GM21526 (cell line): Measurements from ENCODE around the gene USF3.

Source experiments
- ATAC-seq: cut with Tn5 transposase; IDR thresholded peaks from one replicate; pipeline ENCODE4 v1.9.1; 2021; ENCODE audit warnings: moderate library complexity; ENCODE audit not compliant: unreplicated experiment, low FRiP score

The USF3 gene

GRCh38 chr3:113695786-113696645 is at the start of gene USF3:
Gene USF3 (minus strand): TSS chr3:113696642. CDS start chr3:113674878, 21,764 bp downstream.
- ATAC-seq: peak; percentile 55

- ATAC-seq: peak; percentile 44
Observed at GRCh38 chr3:113745756-113746547, 49.5 kb upstream of the USF3 start, which contains the start of gene NAA50. Gene NAA50 (minus strand): TSS chr3:113746249. CDS start chr3:113745949, 300 bp downstream.

DNA sequence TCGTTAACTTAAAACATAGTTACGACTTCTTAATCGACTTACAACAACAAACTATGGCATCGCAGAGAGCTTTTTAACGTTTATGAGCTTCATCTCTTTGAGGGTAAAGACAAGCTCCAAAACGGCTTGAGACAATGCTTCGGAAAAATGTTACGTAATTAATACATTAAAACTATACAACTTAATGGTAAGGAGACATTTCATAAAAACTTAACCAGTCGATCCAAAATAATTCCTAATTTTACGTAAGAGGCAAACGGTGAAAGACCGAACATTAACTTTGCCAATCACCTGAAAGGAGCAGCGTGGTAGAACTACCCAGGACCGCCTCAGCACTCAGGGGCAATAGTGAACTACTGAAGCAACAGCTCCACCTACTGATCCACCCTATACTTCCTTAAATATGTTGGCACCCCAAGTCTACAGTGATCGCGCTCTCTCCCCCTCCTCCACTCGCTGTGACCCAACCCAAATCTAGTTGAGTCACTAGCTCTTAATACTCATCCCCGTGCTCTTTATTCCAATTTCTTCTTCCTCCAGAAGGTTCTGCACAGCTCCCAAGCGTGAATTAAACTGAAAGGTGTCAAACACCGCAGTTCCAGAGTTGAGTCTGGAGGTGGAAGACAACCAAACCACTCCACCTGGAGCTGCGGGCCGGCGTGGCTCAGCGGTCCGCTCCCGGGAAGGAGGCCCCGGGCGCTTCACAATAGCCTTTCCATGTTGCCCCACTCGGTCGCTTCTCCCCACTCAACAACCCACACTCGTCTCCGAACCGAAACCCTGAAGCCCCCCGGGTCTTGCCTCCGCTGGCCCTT is 48.7 kb upstream of the USF3 start:
- ATAC-seq: peak; percentile 54

GRCh38 chr3:113743006-113743630 is 46.7 kb upstream of the USF3 start:
- ATAC-seq: no peak

DNA sequence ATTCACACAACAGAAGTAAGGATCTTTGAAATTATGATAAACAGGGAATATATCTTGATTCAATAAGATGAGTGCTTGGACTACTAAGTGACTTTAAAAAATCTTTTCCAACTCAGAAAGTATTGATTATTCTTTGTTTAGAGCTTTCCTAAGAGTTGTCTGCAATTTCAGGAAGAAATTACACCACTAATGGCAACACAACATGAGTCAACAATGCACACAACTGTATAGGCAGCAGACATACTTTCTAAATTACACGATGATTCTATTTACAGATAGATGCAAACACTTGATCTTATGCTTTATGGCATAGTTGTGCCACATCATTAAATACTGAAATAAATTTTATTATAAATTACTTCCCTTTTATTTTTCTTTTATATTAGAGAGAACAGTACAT is 45.2 kb upstream of the USF3 start:
- no peak for ATAC-seq

DNA sequence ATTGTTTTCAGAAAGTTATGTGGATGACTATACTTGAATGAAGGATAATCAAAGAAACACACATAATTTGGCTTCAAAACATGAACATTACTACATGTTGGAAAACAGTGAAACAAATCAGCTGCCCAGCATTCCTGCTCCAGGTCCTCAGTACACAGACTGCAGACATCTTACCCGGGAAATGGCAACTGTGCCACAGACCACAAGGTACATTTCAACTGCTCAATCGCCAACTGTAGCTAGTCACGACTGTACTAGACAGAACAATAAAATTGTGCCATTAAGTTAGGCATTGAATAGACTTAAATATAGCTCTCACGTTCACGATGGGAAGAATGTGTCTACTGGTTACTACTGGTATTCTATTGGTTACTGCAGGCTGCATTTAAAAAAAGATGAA is 44.6 kb upstream of the USF3 start:
- ATAC-seq: no peak

DNA sequence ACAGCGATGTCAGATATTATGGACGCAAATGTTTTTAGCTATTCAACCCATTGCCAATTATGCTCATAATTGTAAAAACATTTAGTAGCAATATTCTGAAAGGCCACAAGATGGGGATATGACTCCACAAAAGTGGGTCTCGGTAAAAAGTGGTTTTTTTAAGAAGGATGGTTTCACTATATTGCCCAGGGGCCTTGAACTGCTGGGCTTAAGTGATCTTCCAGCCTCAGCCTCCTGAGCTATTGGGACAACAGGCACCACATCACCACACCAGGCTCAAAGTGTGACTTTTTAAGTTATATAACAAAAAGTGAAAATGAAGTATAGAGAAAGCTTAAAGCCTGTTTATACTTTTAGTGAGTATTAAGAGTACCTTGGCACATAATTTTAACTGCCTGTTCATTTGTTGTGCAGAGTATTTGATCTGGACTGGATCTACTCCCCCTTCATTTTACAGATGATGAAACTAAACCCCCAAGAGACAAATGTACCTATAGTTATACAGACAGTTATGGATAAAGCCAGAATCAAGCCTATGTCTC is 40.2 kb upstream of the USF3 start:
- ATAC-seq: no peak

DNA sequence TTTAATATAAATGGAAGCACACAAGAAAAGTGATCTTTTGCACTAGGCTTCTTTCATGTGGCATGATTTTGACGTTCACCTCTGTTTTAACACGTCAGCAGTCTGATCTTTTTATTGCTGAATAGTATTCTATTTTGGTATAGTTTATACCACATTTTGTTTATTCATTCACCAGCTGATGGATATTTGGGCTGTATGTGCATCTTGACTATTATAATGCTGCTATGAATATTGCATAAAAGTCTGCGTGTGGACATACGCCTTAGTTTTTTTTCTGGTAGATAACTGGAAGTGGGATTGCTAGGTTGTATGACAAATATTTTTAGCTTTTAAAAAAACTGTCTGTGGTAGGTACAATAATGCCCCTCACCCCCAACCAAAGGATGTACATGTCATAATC is 35.3 kb upstream of the USF3 start:
- no peak for ATAC-seq

DNA sequence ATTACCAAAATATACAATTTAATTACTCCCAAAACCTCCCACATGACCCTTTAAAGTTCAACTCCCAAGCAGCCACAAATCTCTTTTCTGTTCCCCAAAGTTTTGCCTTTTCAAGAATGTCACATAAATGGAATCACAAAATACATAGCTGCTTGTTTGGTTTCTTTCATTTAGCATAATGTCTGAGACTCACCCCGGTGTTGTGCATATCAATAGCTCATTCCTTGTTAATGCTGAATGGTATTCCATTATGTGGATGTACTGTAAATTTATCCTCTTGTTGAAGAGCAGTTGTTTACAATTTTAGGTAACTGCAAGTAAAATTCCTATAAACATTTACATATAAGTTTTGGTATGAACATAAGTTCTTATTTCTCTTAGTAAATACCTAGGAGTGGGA is 34.1 kb upstream of the USF3 start:
- ATAC-seq: no peak

GRCh38 chr3:113728661-113729060 is 32.2 kb upstream of the USF3 start:
- ATAC-seq: no peak

- no peak for ATAC-seq
Observed at GRCh38 chr3:113721636-113722035, 25.2 kb upstream of the USF3 start.

- no peak for ATAC-seq
Observed at GRCh38 chr3:113719758-113720157, 23.3 kb upstream of the USF3 start.

DNA sequence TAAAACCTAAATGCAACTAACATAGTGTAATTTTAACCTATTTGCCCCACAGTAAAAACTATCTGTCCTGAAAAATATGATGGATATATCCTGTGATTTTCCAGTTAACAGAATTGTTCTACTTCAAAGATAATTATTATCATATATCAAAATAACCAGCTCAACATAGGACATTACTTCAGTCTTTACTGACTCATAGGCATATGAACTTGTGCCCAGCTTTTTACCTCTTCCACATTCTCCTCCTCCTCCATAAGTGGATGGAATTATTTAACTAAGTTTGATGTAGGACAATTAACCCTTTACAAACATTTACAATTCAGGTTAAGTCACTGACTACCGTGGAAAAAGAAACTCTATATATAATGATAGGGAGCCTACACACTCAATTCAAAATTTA is 22.9 kb upstream of the USF3 start:
- no peak for ATAC-seq

- ATAC-seq: no peak
Observed at GRCh38 chr3:113717818-113718217, 21.4 kb upstream of the USF3 start.

DNA sequence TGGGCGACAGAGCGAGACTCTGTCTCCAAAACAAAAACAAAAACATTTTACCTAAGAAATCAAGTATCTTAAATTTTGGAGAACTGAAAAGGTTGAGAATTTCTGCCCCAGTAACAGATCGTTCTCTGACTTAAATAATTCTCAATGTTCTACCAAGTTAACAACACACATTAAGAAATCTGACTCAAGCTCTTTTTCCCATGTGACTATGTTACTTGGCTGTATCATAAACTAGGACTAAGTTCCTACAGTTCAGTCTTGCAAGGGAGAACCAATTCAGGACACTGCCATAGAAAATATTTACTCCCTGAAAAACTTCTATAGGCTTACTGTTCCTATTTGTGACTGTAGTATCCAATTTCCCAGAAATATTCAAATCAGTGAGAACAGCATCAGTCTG is 20.9 kb upstream of the USF3 start:
- no peak for ATAC-seq

- no peak for ATAC-seq
Observed at GRCh38 chr3:113714702-113715101, 18.3 kb upstream of the USF3 start.

- no peak for ATAC-seq
Observed at GRCh38 chr3:113712129-113712528, 15.7 kb upstream of the USF3 start.

- no peak for ATAC-seq
Observed at GRCh38 chr3:113707835-113708234, 11.4 kb upstream of the USF3 start.

GRCh38 chr3:113698956-113699355 is 2.5 kb upstream of the USF3 start:
- ATAC-seq: no peak

DNA sequence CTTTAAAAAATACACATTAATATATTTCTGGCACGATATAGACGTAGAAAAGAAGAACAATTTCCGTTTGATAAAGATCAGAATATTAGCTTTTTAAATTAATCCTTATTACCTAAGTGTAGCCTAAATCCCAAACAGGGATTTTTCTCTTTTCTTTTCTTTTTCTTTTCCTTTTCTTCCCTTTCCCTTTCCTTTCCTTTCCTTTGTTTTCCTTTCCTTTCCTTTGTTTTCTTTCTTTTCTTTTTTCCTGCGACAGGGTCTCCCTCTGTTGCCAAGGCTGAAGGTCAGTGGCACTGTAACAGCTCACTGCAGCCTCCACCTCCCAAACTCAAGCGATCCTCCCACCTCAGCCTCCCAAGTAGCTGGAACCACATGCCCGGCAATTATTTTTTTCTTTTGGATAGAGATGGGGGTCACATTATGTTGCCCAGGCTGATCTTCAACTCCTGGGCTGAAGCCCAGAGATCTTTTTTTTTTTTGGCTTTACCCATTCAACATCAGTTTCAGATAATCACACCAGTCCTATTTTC is 1.8 kb upstream of the USF3 start:
- ATAC-seq: no peak
